Right lobe of liver (tissue), 6 donors: ENCODE data around the gene SYNE1. TPM values are rescaled to one million over a fixed set of nuclear protein-coding genes. Genes with fewer than 3 reads are reported as not detected.

Experiments
- ATAC-seq, 4 donors: fragments of 200-7000 bp; cut with Tn5 transposase; one replicate each; pipeline ENCODE4 v1.9.1; 2020; ENCODE audit warnings: mild to moderate bottlenecking in 4 of 4, moderate library complexity in 4 of 4
- DNase-seq, 3 donors: peaks; one replicate each; pipeline ENCODE4 v3.0.0-alpha.2; 2020
- H3K27ac ChIP-seq, 3 donors: fragments of 200-600 bp; one replicate each; pipeline ENCODE4 v1.8.0; 2022
- H3K27me3 ChIP-seq, 2 donors: fragments of 200-600 bp; one replicate each; pipeline ENCODE4 v1.8.0; 2022
- H3K36me3 ChIP-seq, 4 donors: fragments of 200-600 bp; sonication (generic) in 1 of 4; one replicate each; pipeline versions ENCODE4 v1.5.1 to v1.8.0; 2017 to 2022; ENCODE audit warnings: control low read depth in 1 of 4
- H3K4me1 ChIP-seq, 4 donors: fragments of 200-600 bp; sonication (generic) in 1 of 4; one replicate each; pipeline versions ENCODE4 v1.5.1 to v1.8.0; 2017 to 2022; ENCODE audit warnings: control low read depth in 1 of 4
- H3K4me3 ChIP-seq, 3 donors: fragments of 200-600 bp; one replicate each; pipeline ENCODE4 v1.8.0; 2022
- H3K9me3 ChIP-seq, 4 donors: fragments of 200-600 bp; sonication (generic) in 1 of 4; one replicate each; pipeline versions ENCODE4 v1.5.1 to v1.8.0; 2017 to 2022; ENCODE audit warnings: control low read depth in 1 of 4
- CTCF ChIP-seq, 4 donors: fragments of 200-600 bp in 3 of 4; fragments of 450-650 bp in 1 of 4; IDR thresholded peaks; one replicate each; pipeline versions ENCODE4 v1.5.1 to v1.8.0; 2016 to 2022; ENCODE audit warnings: antibody characterized with exemption in 4 of 4, mild to moderate bottlenecking in 2 of 4
- POLR2A ChIP-seq: fragments of 450-650 bp; IDR thresholded peaks from one replicate; pipeline ENCODE4 v1.6.1; 2017; ENCODE audit warnings: antibody characterized with exemption, mild to moderate bottlenecking
- WGBS: methylation state at CpG from one replicate; pipeline ENCODE4 v1.1.6; 2018; ENCODE audit warnings: low coverage, low lambda C conversion rate; ENCODE audit not compliant: insufficient coverage; ENCODE audit errors: missing lambda C conversion rate; 5-methylcytosine and 5-hydroxymethylcytosine counted together
- intact Hi-C, 2 donors: fragments of 100-400 bp; cut with DNase I; formaldehyde crosslinking; loops; one replicate each; pipeline versions ENCODE4 v1.11.2 to v1.14.1; 2022
- total RNA-seq, 6 experiments: library from RNA; depleted of rRNA in 2 of 6; stranded (reverse); fragments of >200 nt in 2 of 6; fragmentation: NEBNext Ultra II Directional in 3 of 6; extraction: Animal tissue kit (Norgen Biotek cat#: 25700) in 3 of 6; gene quantifications; one replicate each; pipeline versions ENCODE4 v1.1.0 to v1.2.4, GENCODE V29; 2016 to 2023
- donor health status: DM: no; HTN: yes; CAD: no.
- donor health status: DM: no; HTN: no; CAD: no.
- donor health status: DM: no; HTN: no; CAD: no.
- donor health status: DM: no; HTN: yes; CAD: no.
- donor health status: DM: no; HTN: yes; CAD: no.

The SYNE1 gene
- total RNA-seq, 6 experiments from 2014 or later, result 22.8 to 43.2 (median 25.0) TPM

GRCh38 chr6:152598421-152598820, 38.7 kb downstream of the SYNE1 start:
- no peak for TF ChIP-seq POLR2A
- no peak for TF ChIP-seq CTCF (IDR thresholded peaks at IDR 0.05)
- DNase-seq (no peak), ATAC-seq (no peak)
- H3K9me3 ChIP-seq, result no peaks in the 10 kb centered on the region
- H3K27me3 ChIP-seq, result no peaks in the 10 kb centered on the region
- H3K36me3 ChIP-seq, result no peaks in the 10 kb centered on the region
- H3K27ac ChIP-seq, result no peak overlapping the region
- intact Hi-C loops, result no loop called here
- H3K4me1 ChIP-seq, result no peaks in the 10 kb centered on the region
- no peak overlapping the region for H3K4me3 ChIP-seq

- WGBS, result 50% methylated on average over 2 of the region's 2 CpGs
- DNase-seq (no peak), ATAC-seq (no peak)
- Histone ChIP-seq H3K4me1 (no peaks in the 10 kb centered on the region), H3K4me3 (no peak overlapping the region), H3K27me3 (no peaks in the 10 kb centered on the region), H3K27ac (no peak overlapping the region), H3K36me3 (no peaks in the 10 kb centered on the region), H3K9me3 (no peaks in the 10 kb centered on the region)
- intact Hi-C loops, result no loop called here
- TF ChIP-seq CTCF (IDR thresholded peaks at IDR 0.05) (no peak), POLR2A (no peak)
Measured at GRCh38 chr6:152596726-152597125, 40.4 kb downstream of the SYNE1 start.

GRCh38 chr6:152595499-152595898, 41.7 kb downstream of the SYNE1 start:
- intact Hi-C loops, result no loop called here
- H3K4me3 ChIP-seq, result no peak overlapping the region
- H3K4me1 ChIP-seq, result no peaks in the 10 kb centered on the region
- H3K27ac ChIP-seq, result no peak overlapping the region
- WGBS, result 32% methylated on average over 4 of the region's 4 CpGs
- no peaks in the 10 kb centered on the region for H3K27me3 ChIP-seq
- ATAC-seq, result peak in 1 of 4 donors; percentile 30
- no peak for TF ChIP-seq POLR2A
- TF ChIP-seq CTCF (IDR thresholded peaks at IDR 0.05), result peak; percentile 11 to 29 (median 24)
- no peaks in the 10 kb centered on the region for H3K36me3 ChIP-seq
- no peaks in the 10 kb centered on the region for H3K9me3 ChIP-seq
- no peak for DNase-seq

GRCh38 chr6:152594701-152595100, 42.5 kb downstream of the SYNE1 start:
- TF ChIP-seq CTCF (IDR thresholded peaks at IDR 0.05), result no peak
- TF ChIP-seq POLR2A, result no peak
- H3K9me3 ChIP-seq, result no peaks in the 10 kb centered on the region
- no peak overlapping the region for H3K4me3 ChIP-seq
- no peak overlapping the region for H3K27ac ChIP-seq
- DNase-seq (no peak), ATAC-seq (no peak)
- 75% methylated on average over 1 of the region's 1 CpG for WGBS
- no peaks in the 10 kb centered on the region for H3K4me1 ChIP-seq
- intact Hi-C loops, result no loop called here
- no peaks in the 10 kb centered on the region for H3K27me3 ChIP-seq
- H3K36me3 ChIP-seq, result no peaks in the 10 kb centered on the region

GRCh38 chr6:152588456-152588855, 48.7 kb downstream of the SYNE1 start:
- H3K4me1 ChIP-seq, result no peaks in the 10 kb centered on the region
- WGBS, result 71% methylated on average over 1 of the region's 1 CpG
- no peaks in the 10 kb centered on the region for H3K36me3 ChIP-seq
- intact Hi-C loops, result no loop called here
- H3K27me3 ChIP-seq, result no peaks in the 10 kb centered on the region
- TF ChIP-seq CTCF (IDR thresholded peaks at IDR 0.05) (no peak), POLR2A (no peak)
- DNase-seq (no peak), ATAC-seq (no peak)
- no peaks in the 10 kb centered on the region for H3K9me3 ChIP-seq
- no peak overlapping the region for H3K4me3 ChIP-seq
- no peak overlapping the region for H3K27ac ChIP-seq
